Activated CD4-positive, CD25-positive, alpha-beta regulatory T cell (primary cell): ENCODE measurements around the gene LRP1.
A peak's percentile ranks its signal among the peaks of the same experiment; 100 is the strongest.

ENCODE experiments used
- DNase-seq, 4 experiments: peaks; one replicate each; lab custom pipeline; 2025; lab: John Stamatoyannopoulos, UW

Gene LRP1

GRCh38 chr12:57127726-57128518, at the start of gene LRP1:
TSS of gene LRP1 (plus strand) at chr12:57128483. CDS start at chr12:57128965, 482 bp downstream.
- DNase-seq, result peak; percentile 28 to 54 (median 46)

DNA sequence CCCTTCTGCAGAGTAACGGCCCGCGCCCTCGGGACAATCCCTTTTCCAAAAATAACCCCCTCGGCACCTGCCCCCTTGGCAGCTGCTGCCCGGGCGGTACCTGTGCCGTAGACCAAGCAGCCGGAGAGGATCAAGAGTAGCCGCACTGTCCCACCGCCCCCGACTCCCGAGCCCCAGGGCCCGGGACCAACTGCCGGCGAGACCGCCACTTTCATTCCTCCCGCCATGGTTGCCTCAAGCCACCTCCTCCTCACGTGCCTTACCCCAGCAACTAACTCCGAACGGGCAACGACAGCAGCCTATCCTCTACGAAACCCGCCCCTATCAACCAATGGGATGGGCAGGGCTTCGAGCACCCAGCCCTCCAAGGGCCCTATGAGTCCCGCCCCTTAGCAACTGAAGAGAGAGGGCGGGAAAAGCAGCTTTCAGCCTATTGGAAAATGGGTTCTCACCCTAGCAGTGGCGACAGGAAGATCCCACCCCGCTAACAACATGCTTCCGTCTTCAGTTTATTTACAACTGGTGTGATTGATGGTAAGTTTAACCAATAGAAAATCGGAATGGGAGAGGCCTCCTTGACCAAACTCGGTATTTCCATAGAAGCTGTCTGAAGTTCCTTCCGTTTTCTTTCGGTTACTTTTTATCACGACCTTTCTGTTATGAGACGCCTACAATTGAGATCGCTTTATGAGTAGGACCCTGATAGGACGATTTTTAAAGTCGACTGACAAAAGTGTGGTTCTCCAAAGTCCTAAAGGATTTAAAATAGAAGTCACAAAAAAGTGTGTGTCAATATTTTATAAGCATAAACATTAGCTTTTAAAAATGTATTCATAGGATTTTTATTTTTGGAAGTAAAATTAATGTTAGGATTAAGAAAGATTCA, 49.5 kb upstream of the LRP1 start, which contains the start of gene NEMP1:
TSS of gene NEMP1 (minus strand) at position 273 of the 886 bp plus-strand sequence. CDS start at position 227, 46 bp downstream.
- DNase-seq, result peak; percentile 79 to 92 (median 86)

GRCh38 chr12:57079821-57080220, 48.5 kb upstream of the LRP1 start:
- DNase-seq, result no peak

DNA sequence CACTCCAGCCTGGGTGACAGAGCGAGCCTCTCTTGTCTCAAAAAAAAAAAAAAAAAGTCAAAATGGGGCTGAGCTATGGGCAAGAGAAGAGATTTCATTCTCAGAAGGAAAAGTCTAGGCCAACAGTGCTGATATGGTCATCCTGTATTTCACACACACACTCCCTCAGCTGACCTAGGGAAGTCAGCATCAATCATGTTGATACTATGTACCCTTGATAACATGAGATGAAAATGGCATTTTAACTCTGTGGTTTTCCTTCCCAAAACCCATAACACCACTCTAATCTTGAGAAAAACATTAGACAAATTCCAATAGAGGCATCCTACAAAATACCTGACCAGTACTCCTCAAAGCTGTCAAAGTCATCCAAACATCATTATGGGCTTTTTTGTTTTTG, 47.4 kb upstream of the LRP1 start:
- no peak for DNase-seq

GRCh38 chr12:57085999-57086492, 42.2 kb upstream of the LRP1 start:
- DNase-seq, result no peak

- peak in 1 of 4 experiments; percentile 15 for DNase-seq
These were observed 41.7 kb upstream of the LRP1 start for GRCh38 chr12:57086493-57087009.

DNA sequence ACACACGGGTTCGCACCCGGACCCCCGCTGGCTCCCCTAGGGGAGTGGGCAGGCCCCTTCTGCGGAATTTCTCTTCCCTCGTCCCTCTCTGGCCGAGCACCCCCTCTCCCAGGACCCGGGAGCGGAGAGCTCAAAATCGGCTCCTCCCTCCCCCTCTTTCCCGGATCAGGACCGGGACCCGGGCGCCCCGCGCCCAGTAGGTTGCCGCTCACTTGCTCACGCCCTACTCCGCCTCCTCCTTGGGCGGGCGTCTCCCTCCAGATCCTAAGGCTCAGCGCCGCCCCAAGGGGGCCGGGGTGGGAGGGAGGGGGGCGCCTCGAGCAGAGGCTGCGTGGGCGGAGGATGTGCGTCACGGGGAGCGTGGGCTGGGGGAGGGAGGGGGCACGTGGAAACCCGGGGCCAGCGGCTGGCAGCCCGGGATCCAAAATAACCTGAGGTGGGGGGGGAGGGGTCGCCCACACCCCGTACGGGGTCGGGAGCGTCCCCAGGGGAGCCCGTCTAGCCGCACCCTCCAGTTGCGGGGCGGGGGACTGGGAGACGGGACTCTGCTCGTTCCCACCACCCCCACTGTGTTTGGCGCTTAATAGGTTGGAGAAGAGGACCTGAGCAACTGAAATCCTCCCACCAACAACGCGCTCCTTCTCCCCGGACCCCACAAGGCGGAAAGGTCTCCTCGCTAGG, 41.1 kb upstream of the LRP1 start:
- DNase-seq, result peak; percentile 79 to 86 (median 84)

DNA sequence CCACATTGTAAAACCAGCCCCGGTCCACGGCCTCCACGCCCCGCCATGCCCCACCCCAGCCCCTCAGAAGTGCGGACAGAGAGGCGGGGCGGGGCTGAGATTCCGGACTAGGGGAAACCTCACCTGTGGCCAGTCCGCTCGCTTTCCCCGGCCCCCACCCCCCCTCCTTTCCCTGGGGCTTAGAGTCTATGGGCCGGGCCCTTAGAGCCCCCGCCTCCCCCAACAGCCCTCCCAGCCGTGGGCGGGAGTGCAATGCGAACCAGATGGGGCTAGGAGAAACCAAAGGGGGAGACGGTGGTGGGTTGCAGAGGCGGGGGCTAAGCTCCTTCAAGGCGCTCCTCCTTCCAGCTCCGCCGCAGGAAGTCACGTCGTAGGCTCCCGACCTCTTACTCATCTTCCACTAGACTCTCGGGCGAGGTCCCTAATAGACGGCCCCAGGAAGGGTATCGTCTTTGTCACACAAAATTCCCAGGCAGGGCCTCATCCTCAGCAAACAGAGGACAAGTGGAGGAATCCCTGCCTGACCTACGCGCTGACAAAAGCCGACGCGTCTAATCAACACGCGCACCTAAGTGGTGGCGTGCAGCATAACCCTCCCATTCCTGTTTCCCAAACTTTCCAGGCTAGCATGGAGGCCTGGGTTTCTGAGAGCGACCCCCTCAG, 40.5 kb upstream of the LRP1 start:
- peak; percentile 32 to 61 (median 44) for DNase-seq

DNA sequence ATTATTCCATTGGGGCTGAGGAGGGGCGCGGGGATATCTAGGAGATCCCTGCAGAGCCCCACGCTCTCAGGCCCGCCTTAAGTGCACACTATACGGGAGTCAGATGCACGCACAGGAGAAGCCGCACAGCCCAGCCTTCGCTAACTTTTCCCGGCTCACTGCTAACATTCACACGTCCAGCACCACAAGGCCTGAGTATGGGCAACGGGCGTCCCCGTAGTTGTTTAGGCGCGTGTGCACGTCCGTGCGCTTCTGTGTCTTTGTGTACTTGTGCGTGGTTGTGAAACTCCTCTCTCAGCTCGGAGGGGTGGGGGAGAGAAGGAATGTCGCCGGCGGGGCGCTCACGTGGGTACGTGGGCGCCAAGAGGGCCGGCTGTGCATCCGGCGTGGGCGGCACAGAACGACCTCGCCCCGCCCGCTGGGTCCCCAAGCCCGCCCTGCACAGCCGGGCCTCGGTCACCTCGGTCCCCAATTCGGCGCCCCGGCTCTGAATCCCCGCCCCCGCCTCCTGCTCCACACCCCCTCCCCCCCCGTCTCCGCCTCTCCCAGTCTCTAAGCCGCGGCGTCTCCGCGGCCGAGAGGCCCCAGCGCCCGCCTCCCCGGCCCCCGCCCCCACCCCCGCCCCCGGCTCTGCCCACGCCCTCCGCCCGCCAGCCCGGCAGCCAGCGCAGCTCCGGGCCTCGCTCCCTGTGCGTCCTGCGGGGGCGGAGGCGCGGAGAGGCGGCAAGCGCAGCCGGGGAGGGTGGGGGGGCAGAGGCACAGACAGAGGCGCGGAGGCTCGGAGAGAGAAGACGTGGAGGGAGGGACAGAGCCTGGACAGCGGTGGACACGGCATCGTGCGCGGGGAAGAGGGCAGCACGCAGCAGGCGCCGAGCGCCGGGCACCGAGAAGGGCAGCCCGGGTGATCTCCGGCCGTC, 39.7 kb upstream of the LRP1 start, which contains the start of gene NAB2:
TSS of gene NAB2 (plus strand) at position 761 of the 917 bp plus-strand sequence. CDS start 158 bp downstream, outside the sequence.
- DNase-seq, result peak; percentile 67 to 92 (median 82)

GRCh38 chr12:57089271-57090245, 38.7 kb upstream of the LRP1 start:
- DNase-seq, result no peak

- no peak for DNase-seq
These were observed 37.8 kb upstream of the LRP1 start for GRCh38 chr12:57090490-57090889.

- no peak for DNase-seq
These were observed 37.2 kb upstream of the LRP1 start for GRCh38 chr12:57090924-57091637.

GRCh38 chr12:57091638-57092528, 36.4 kb upstream of the LRP1 start:
- no peak for DNase-seq

GRCh38 chr12:57092529-57092862, 35.8 kb upstream of the LRP1 start:
- no peak for DNase-seq

DNA sequence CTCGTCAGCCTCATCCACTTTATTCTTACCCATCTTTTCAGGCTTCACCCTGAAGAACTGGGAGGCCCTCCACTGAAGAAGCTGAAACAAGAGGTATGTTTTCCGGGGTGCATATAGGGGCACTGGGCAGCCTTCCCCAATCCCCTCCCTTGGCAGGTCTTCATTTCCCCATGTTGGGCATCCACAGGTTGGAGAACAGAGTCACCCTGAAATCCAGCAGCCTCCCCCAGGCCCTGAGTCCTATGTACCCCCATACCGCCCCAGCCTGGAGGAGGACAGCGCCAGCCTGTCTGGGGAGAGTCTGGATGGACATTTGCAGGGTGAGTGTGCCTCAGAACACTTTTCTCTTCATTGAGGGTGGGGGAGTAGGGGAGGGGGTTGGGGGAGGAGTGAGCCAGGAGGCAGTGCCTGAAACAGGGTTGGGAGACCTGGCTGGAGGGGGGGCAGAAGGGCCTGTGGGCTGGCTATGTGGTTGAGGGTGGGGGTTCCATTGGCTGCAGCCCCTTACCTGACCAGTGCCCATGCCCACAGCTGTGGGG, 35.3 kb upstream of the LRP1 start:
- no peak for DNase-seq

- peak; percentile 11 to 59 (median 37) for DNase-seq
These were observed 34.7 kb upstream of the LRP1 start for GRCh38 chr12:57093415-57094207.
